ENCODE data around the gene NOX3. TPM values are rescaled to one million over a fixed set of nuclear protein-coding genes. Genes with fewer than 3 reads are reported as not detected.

The NOX3 gene
- total and polyA plus RNA-seq, 2 of the 8 experiments (the other 6 are each of a cell fraction or from before 2014, with no cell fraction given): not detected

GRCh38 chr6:155411154-155412052 lies 44.2 kb downstream of the NOX3 start (continued):
- no peak for TF ChIP-seq CHD7 (IDR thresholded peaks at IDR 0.05; ENCODE audit: insufficient replicate concordance, low read length)
- no peak for TF ChIP-seq POLR2A (IDR thresholded peaks at IDR 0.05; ENCODE audit: control extremely low read depth in 1 of 2, low read depth in 2 of 2, low read length in 2 of 2)
- no peak for TF ChIP-seq CHD2 (IDR thresholded peaks at IDR 0.05; ENCODE audit: low read length)
- no peak for TF ChIP-seq POU5F1 (IDR thresholded peaks at IDR 0.05; ENCODE audit: low read depth, low read length)
- TF ChIP-seq SUZ12 (IDR thresholded peaks at IDR 0.05; ENCODE audit: low read length): no peak
- no peak for TF ChIP-seq KDM5A (IDR thresholded peaks at IDR 0.05; ENCODE audit: low read length)
- no peak for TF ChIP-seq SAP30 (IDR thresholded peaks at IDR 0.05; ENCODE audit: insufficient read depth, insufficient replicate concordance, low read length)
- TF ChIP-seq HDAC6 (IDR thresholded peaks at IDR 0.05; ENCODE audit: low read depth, low read length): no peak
- no peak for TF ChIP-seq RBBP5 (IDR thresholded peaks at IDR 0.05; ENCODE audit: borderline replicate concordance, low read depth, low read length)
